Measurements from ENCODE around the gene OR4F15. TPM values are rescaled to one million over a fixed set of nuclear protein-coding genes. Genes with fewer than 3 reads are reported as not detected.
"Not testable (repeated sequence)": the region's sequence is repeated elsewhere in the genome, so short reads cannot be mapped to it uniquely, and the experiment has no call there.

Gene OR4F15
- total RNA-seq, 4 donors from 2014 or later = not detected

DNA sequence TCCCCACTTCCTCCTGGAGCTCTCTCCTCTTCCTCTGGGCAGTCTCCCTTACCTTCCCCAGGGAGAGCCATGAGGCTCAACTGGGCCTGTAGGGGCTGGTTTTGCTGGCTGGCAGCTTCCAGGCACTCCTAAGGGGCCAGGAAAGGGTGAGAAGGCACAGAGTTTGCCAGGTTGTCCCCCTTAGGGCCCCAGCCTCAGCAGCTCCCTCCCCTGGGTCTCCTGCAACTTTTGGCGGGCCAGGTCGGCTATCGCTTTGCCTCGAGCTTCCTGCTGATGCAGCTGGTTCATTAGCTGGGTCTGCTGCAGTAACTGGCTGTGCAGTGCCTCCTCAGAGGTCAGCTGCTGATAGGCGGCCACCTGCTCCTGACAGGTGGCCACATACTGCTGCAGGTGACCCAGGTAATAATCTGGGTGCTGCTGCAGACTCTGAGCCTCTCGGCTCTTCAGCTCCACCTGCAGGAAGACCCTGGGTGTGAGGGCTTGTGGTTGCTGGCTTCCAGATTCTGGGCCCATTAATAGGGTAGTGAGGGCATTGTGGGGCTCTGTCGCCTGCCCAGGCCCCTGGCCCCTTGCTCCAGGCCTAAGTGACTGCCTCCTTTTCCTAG lies 38.4 kb upstream of the OR4F15 start:
- H3K27ac ChIP-seq = no peak overlapping the region
- H3K4me3 ChIP-seq (replicated peaks in 1 of 3) = no peak overlapping the region
- H3K4me1 ChIP-seq = no peaks in the 10 kb centered on the region
- H3K27me3 ChIP-seq = no peaks in the 10 kb centered on the region
- intact Hi-C loops (cut with DNase I) = no loop called here
- TF ChIP-seq POLR2A (IDR thresholded peaks at IDR 0.05) = no peak
- TF ChIP-seq, protein P1, sequence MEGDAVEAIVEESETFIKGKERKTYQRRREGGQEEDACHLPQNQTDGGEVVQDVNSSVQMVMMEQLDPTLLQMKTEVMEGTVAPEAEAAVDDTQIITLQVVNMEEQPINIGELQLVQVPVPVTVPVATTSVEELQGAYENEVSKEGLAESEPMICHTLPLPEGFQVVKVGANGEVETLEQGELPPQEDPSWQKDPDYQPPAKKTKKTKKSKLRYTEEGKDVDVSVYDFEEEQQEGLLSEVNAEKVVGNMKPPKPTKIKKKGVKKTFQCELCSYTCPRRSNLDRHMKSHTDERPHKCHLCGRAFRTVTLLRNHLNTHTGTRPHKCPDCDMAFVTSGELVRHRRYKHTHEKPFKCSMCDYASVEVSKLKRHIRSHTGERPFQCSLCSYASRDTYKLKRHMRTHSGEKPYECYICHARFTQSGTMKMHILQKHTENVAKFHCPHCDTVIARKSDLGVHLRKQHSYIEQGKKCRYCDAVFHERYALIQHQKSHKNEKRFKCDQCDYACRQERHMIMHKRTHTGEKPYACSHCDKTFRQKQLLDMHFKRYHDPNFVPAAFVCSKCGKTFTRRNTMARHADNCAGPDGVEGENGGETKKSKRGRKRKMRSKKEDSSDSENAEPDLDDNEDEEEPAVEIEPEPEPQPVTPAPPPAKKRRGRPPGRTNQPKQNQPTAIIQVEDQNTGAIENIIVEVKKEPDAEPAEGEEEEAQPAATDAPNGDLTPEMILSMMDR (IDR thresholded peaks at IDR 0.05) = no peak
- WGBS, 2 donors = 58 to 71% methylated on average over 2 to 5 of the region's 7 CpGs
- H3K9me3 ChIP-seq = no peaks in the 10 kb centered on the region
- no peak for DNase-seq
- H3K36me3 ChIP-seq = no peaks in the 10 kb centered on the region

- no peaks in the 10 kb centered on the region for H3K9me3 ChIP-seq
- intact Hi-C loops (cut with DNase I) = no loop called here
- no peak overlapping the region for H3K27ac ChIP-seq
- DNase-seq = no peak
- TF ChIP-seq POLR2A (IDR thresholded peaks at IDR 0.05) = no peak
- TF ChIP-seq, protein P1 (IDR thresholded peaks at IDR 0.05) = no peak
- 88 to 89% methylated on average over 9 to 10 of the region's 10 CpGs for WGBS, 2 donors
- H3K4me3 ChIP-seq (replicated peaks in 1 of 3) = no peak overlapping the region
- no peaks in the 10 kb centered on the region for H3K27me3 ChIP-seq
- no peaks in the 10 kb centered on the region for H3K4me1 ChIP-seq
- H3K36me3 ChIP-seq = no peaks in the 10 kb centered on the region
Observed at GRCh38 chr15:101775136-101775535, 36.9 kb upstream of the OR4F15 start.

DNA sequence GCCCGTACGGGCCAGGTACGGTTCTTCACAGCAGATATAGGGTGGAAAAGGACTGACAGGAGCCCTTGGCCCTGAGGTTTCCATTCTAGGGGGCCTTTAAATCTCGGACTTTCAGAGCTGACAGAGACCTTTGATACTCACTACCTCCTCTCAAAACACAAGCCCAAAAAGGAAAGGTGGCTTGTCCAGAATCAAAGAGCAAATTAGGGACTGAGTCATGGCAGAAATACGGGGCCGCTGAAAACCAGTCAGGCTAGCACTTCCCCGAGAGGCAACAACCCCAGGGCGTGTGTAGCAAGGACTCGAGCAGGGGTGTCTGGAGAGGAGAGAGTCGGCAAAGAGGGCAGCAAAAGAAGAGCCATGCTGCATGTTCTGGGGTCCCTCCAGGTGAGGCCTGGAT lies 33.4 kb upstream of the OR4F15 start:
- 83 to 87% methylated on average over 10 of the region's 10 CpGs for WGBS, 2 donors

GRCh38 chr15:101780225-101780624 lies 31.8 kb upstream of the OR4F15 start:
- H3K27ac ChIP-seq; H3K27me3 ChIP-seq; DNase-seq; intact Hi-C loops (cut with DNase I); H3K4me3 ChIP-seq (replicated peaks in 1 of 3); H3K36me3 ChIP-seq; H3K9me3 ChIP-seq; H3K4me1 ChIP-seq: not testable (repeated sequence)
- WGBS, 2 donors = 0 to 30% methylated on average over 1 of the region's 1 CpG

More for the DNA sequence above, 33.4 kb upstream of the OR4F15 start:
- H3K27ac ChIP-seq; H3K4me1 ChIP-seq; H3K27me3 ChIP-seq; intact Hi-C loops (cut with DNase I); H3K9me3 ChIP-seq; DNase-seq; H3K36me3 ChIP-seq; H3K4me3 ChIP-seq (replicated peaks in 1 of 3): not testable (repeated sequence)

DNA sequence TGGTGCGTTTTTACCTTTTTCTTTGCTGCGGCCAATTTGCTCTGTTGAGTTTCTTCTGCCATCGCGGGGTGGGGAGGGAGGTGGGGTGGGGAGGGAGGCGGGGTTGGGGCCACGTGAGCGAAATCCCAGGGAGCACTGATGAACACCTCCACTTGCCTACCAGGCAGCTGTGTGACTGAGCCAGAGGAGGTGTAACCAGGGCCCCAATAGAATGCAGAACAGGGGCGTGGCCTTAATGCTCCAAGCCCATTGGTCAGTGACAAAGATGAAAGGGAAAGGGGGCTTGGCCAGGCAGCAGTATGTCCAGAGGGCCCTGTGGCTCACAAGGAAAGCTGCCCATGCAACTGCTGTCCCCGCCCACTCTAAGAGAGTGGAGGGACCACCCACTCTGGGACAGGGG lies 30.1 kb upstream of the OR4F15 start:
- Histone ChIP-seq H3K4me1 (no peaks in the 10 kb centered on the region), H3K4me3 (replicated peaks in 1 of 3) (no peak overlapping the region), H3K9me3 (no peaks in the 10 kb centered on the region), H3K27ac (no peak overlapping the region), H3K36me3 (no peaks in the 10 kb centered on the region), H3K27me3 (no peaks in the 10 kb centered on the region)
- WGBS, 2 donors = 83 to 85% methylated on average over 9 of the region's 9 CpGs
- intact Hi-C loops (cut with DNase I) = no loop called here
- DNase-seq = no peak
- TF ChIP-seq, protein P1 (IDR thresholded peaks at IDR 0.05) = no peak

DNA sequence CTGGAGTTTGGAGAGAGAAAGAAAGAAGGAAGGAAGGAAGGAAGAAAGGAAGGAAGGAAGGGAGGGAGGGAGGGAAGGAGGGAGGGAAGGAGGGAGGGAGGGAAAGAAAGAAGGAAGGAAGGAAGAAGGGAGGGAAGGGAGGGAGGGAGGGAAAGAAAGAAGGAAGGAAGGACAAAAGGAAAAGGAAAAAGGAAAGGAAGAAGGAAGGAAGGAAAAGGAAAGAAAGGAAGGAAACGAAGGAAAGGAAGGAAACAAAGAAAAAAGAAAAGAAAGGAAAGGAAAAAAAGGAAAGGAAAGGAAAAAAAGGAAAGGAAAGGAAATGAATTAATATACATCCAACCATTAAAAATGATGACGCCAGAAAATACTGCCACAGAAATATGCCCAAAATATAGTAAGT lies 27.4 kb upstream of the OR4F15 start:
- intact Hi-C loops (cut with DNase I) = no loop called here
- Histone ChIP-seq H3K36me3 (no peaks in the 10 kb centered on the region), H3K4me1 (no peaks in the 10 kb centered on the region), H3K4me3 (replicated peaks in 1 of 3) (no peak overlapping the region), H3K27ac (no peak overlapping the region), H3K27me3 (no peaks in the 10 kb centered on the region), H3K9me3 (no peaks in the 10 kb centered on the region)
- DNase-seq = no peak
- 30 to 66% methylated on average over 2 of the region's 2 CpGs for WGBS, 2 donors
- TF ChIP-seq, protein P1 (IDR thresholded peaks at IDR 0.05) = no peak
- no peak for TF ChIP-seq POLR2A (IDR thresholded peaks at IDR 0.05)

GRCh38 chr15:101786422-101786821 lies 25.6 kb upstream of the OR4F15 start:
- DNase-seq; H3K36me3 ChIP-seq; H3K27me3 ChIP-seq; intact Hi-C loops (cut with DNase I); H3K4me3 ChIP-seq (replicated peaks in 1 of 3); H3K27ac ChIP-seq; H3K4me1 ChIP-seq; H3K9me3 ChIP-seq: not testable (repeated sequence)
- 70 to 75% methylated on average over 2 of the region's 2 CpGs for WGBS, 2 donors

GRCh38 chr15:101788001-101788400 lies 24.0 kb upstream of the OR4F15 start:
- H3K9me3 ChIP-seq; intact Hi-C loops (cut with DNase I); DNase-seq; H3K27me3 ChIP-seq; H3K4me1 ChIP-seq; H3K27ac ChIP-seq; H3K4me3 ChIP-seq (replicated peaks in 1 of 3); H3K36me3 ChIP-seq: not testable (repeated sequence)
- WGBS, 2 donors = 89 to 91% methylated on average over 2 of the region's 2 CpGs

- H3K4me1 ChIP-seq; H3K36me3 ChIP-seq; H3K9me3 ChIP-seq; intact Hi-C loops (cut with DNase I); H3K27me3 ChIP-seq; H3K4me3 ChIP-seq (replicated peaks in 1 of 3); H3K27ac ChIP-seq; DNase-seq: not testable (repeated sequence)
- WGBS, 2 donors = 70 to 83% methylated on average over 4 to 5 of the region's 5 CpGs
Observed at GRCh38 chr15:101788503-101789269, 23.3 kb upstream of the OR4F15 start.
